ENCODE results near the gene CLIC3.
"Not testable (repeated sequence)": the region's sequence is repeated elsewhere in the genome, so short reads cannot be mapped to it uniquely, and the experiment has no call there.

- TF ChIP-seq POLR2A (IDR thresholded peaks at IDR 0.05): not testable (repeated sequence)
- peak in 5 of 6 experiments; percentile 21 to 63 (median 54) for TF ChIP-seq CTCF (IDR thresholded peaks at IDR 0.05)
These were observed 7.9 kb upstream of the CLIC3 start for GRCh38 chr9:137004285-137004684.
